Neural progenitor cell (in vitro differentiated cells): ENCODE results near the gene VPS26C. TPM values are rescaled to one million over a fixed set of nuclear protein-coding genes. Genes with fewer than 3 reads are reported as not detected.

Experiments used
- DNase-seq: peaks from one replicate; pipeline ENCODE4 v3.0.0-alpha.2; 2016; ENCODE audit warnings: low spot score
- H2AFZ ChIP-seq: fragments of 200-600 bp; sonication (generic); replicated peaks from 2 replicates; pipeline ENCODE4 v1.6.1; 2016; ENCODE audit warnings: antibody characterized with exemption
- H3F3A ChIP-seq: fragments of 200-600 bp; sonication (generic); 2 replicates; pipeline ENCODE4 v1.6.1; 2016; ENCODE audit warnings: antibody characterized with exemption, low read depth
- H3K27ac ChIP-seq: fragments of 200-600 bp; sonication (generic); 2 replicates; pipeline ENCODE4 v1.5.1; 2016; ENCODE audit warnings: mild to moderate bottlenecking
- H3K27me3 ChIP-seq: fragments of 200-600 bp; sonication (generic); 2 replicates; pipeline ENCODE4 v1.6.1; 2016; ENCODE audit warnings: mild to moderate bottlenecking, moderate library complexity
- H3K36me3 ChIP-seq: fragments of 200-600 bp; sonication (generic); 2 replicates; pipeline ENCODE4 v1.5.1; 2016
- H3K4me1 ChIP-seq: fragments of 200-600 bp; sonication (generic); 2 replicates; pipeline ENCODE4 v1.6.1; 2016; ENCODE audit warnings: mixed run types
- H3K4me2 ChIP-seq: fragments of 200-600 bp; sonication (generic); 2 replicates; pipeline ENCODE4 v1.6.1; 2016
- H3K4me3 ChIP-seq: fragments of 200-600 bp; sonication (generic); 2 replicates; pipeline ENCODE4 v1.5.1; 2016
- H3K79me2 ChIP-seq: fragments of 200-600 bp; sonication (generic); 2 replicates; pipeline ENCODE4 v1.6.1; 2016; ENCODE audit warnings: low read depth
- H3K9ac ChIP-seq: fragments of 200-600 bp; sonication (generic); 2 replicates; pipeline ENCODE4 v1.6.1; 2016
- H3K9me3 ChIP-seq: fragments of 200-600 bp; sonication (generic); 2 replicates; pipeline ENCODE4 v1.5.1; 2016; ENCODE audit warnings: low read depth
- H4K20me1 ChIP-seq: fragments of 200-600 bp; sonication (generic); 2 replicates; pipeline ENCODE4 v1.6.1; 2016; ENCODE audit warnings: low read depth
- H3K27ac Mint-ChIP-seq: 3 replicates; pipeline ENCODE4 v1.8.0; 2021; ENCODE audit warnings: mixed read lengths
- H3K27me3 Mint-ChIP-seq: 2 replicates; pipeline ENCODE4 v1.8.0; 2022; ENCODE audit warnings: low read depth, mild to moderate bottlenecking, inconsistent platforms, moderate library complexity, mixed read lengths; ENCODE audit not compliant: insufficient read depth
- H3K36me3 Mint-ChIP-seq: 3 replicates; pipeline ENCODE4 v1.8.0; 2021; ENCODE audit warnings: mixed read lengths
- H3K4me1 Mint-ChIP-seq: 3 replicates; pipeline ENCODE4 v1.8.0; 2021; ENCODE audit warnings: mixed read lengths
- H3K4me3 Mint-ChIP-seq: 3 replicates; pipeline ENCODE4 v1.8.0; 2021; ENCODE audit warnings: mild to moderate bottlenecking, moderate library complexity, mixed read lengths
- H3K9me3 Mint-ChIP-seq: 3 replicates; pipeline ENCODE4 v1.8.0; 2020; ENCODE audit warnings: mixed read lengths
- EZH2 ChIP-seq: fragments of 200-600 bp; sonication (generic); IDR thresholded peaks from 2 replicates; pipeline ENCODE4 v1.6.1; 2017; ENCODE audit warnings: antibody characterized with exemption, mild to moderate bottlenecking, moderate library complexity
- EZH2phosphoT487 ChIP-seq: fragments of 200-600 bp; sonication (generic); IDR thresholded peaks from 2 replicates; pipeline ENCODE4 v1.6.1; 2017; ENCODE audit warnings: antibody characterized with exemption
- total RNA-seq: library from RNA; depleted of rRNA; stranded (reverse); fragments of >200 nt; gene quantifications from 2 replicates; pipeline ENCODE4 v1.2.3, GENCODE V29; 2015; ENCODE audit warnings: low replicate concordance
- TF ChIP-seq, protein P1 (sequence below): fragments of 200-600 bp; sonication (generic); IDR thresholded peaks from 2 replicates; pipeline ENCODE4 v1.5.1; 2017; ENCODE audit warnings: antibody characterized with exemption, mild to moderate bottlenecking

The VPS26C gene
- total RNA-seq, 1 donor from 2014 or later: 80.5 TPM

DNA sequence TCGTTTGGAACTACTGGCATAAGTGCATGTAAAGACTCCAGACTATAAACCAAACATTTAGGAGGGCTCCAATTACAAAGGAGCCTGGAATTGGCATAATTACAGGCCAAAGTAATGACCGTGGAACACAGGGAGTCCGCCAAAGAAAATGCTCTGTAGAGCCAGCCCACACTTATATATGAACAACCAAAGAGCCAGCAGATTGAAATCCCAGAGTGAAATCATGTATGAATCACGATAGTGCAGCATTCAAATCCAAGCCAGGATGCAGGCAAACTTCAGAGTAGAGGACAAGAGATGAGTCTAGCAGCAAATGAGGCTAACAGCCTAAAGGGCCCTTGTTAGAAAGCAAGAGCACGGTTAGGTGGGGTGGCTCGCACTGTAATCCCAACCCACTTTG is 13.1 kb downstream of the VPS26C start:
- no peak overlapping the region for H3K27ac Mint-ChIP-seq
- H3K9me3 Mint-ChIP-seq: no peaks in the 10 kb centered on the region
- H3K4me3 ChIP-seq: no peak overlapping the region
- H3K27ac ChIP-seq: no peak overlapping the region
- H2AFZ ChIP-seq: no peak overlapping the region
- H3K4me1 Mint-ChIP-seq: peaks cover 25% of the 10 kb centered on the region
- H3K36me3 Mint-ChIP-seq: peaks cover 3% of the 10 kb centered on the region
- H3K79me2 ChIP-seq: peaks cover 89% of the 10 kb centered on the region
- H3K4me3 Mint-ChIP-seq: no peak overlapping the region
- TF ChIP-seq EZH2phosphoT487: no peak
- DNase-seq: no peak
- H3K27me3 ChIP-seq: no peaks in the 10 kb centered on the region
- no peak overlapping the region for H3K4me2 ChIP-seq
- H3K36me3 ChIP-seq: no peaks in the 10 kb centered on the region
- H3F3A ChIP-seq: peaks cover 27% of the 10 kb centered on the region
- no peak overlapping the region for H3K9ac ChIP-seq
- H4K20me1 ChIP-seq: no peaks in the 10 kb centered on the region
- peaks cover 9% of the 10 kb centered on the region for H3K27me3 Mint-ChIP-seq
- H3K4me1 ChIP-seq: peaks cover 16% of the 10 kb centered on the region
- H3K9me3 ChIP-seq: no peaks in the 10 kb centered on the region

GRCh38 chr21:37251294-37251634 is 15.9 kb downstream of the VPS26C start:
- H3K9me3 Mint-ChIP-seq: no peaks in the 10 kb centered on the region
- peaks cover 8% of the 10 kb centered on the region for H3K4me1 Mint-ChIP-seq
- no peaks in the 10 kb centered on the region for H3F3A ChIP-seq
- no peaks in the 10 kb centered on the region for H3K36me3 ChIP-seq
- peaks cover 3% of the 10 kb centered on the region for H3K36me3 Mint-ChIP-seq
- no peaks in the 10 kb centered on the region for H4K20me1 ChIP-seq
- H3K9me3 ChIP-seq: no peaks in the 10 kb centered on the region
- no peak for DNase-seq
- H3K9ac ChIP-seq: no peak overlapping the region
- H3K4me1 ChIP-seq: peaks cover 6% of the 10 kb centered on the region
- peaks cover 2% of the 10 kb centered on the region for H3K27me3 Mint-ChIP-seq
- TF ChIP-seq, protein P1, sequence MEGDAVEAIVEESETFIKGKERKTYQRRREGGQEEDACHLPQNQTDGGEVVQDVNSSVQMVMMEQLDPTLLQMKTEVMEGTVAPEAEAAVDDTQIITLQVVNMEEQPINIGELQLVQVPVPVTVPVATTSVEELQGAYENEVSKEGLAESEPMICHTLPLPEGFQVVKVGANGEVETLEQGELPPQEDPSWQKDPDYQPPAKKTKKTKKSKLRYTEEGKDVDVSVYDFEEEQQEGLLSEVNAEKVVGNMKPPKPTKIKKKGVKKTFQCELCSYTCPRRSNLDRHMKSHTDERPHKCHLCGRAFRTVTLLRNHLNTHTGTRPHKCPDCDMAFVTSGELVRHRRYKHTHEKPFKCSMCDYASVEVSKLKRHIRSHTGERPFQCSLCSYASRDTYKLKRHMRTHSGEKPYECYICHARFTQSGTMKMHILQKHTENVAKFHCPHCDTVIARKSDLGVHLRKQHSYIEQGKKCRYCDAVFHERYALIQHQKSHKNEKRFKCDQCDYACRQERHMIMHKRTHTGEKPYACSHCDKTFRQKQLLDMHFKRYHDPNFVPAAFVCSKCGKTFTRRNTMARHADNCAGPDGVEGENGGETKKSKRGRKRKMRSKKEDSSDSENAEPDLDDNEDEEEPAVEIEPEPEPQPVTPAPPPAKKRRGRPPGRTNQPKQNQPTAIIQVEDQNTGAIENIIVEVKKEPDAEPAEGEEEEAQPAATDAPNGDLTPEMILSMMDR: no peak
- TF ChIP-seq EZH2: no peak
- TF ChIP-seq EZH2phosphoT487: no peak
- no peak overlapping the region for H3K4me3 Mint-ChIP-seq
- no peak overlapping the region for H2AFZ ChIP-seq
- H3K27ac Mint-ChIP-seq: no peak overlapping the region
- H3K79me2 ChIP-seq: peaks cover 100% of the 10 kb centered on the region
- no peak overlapping the region for H3K4me3 ChIP-seq
- no peak overlapping the region for H3K4me2 ChIP-seq
- H3K27me3 ChIP-seq: no peaks in the 10 kb centered on the region
- H3K27ac ChIP-seq: no peak overlapping the region

DNA sequence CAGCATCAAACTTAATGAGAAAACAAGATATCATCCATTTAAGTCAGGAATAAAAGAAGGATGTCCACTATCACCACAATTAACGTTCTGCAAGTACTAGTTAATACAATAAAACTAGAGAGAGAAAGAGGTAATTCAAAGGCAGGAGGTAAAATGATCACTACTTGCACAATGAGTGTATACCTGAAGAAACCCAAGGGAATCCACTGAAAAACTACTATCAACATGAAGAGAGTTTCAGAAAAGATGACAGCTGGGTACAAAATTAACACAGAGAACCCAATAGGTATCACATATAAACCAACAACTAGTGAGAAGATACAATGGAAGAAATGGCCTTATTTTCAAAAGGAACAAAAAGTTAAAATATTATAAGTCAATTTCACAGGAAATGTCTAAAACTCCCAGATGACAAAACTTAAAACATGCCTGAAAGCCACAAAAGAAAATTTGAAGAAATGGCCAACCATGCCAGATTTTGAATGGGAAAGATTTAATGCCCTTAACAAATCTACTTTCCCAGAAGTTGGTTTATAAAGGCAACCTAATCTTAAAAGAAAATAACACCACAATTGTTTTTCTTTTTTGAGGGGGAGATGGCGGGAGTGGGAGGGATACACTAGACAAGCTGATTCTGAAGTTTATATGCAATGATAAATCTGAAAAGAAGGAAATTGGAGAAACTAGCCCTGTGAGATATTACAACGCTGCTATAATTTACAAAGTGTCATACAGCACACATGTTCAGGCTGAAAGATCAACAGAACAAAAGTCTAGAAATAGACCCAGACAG is 17.8 kb downstream of the VPS26C start:
- H3K9ac ChIP-seq: no peak overlapping the region
- H3K27me3 Mint-ChIP-seq: no peaks in the 10 kb centered on the region
- H3K36me3 ChIP-seq: no peaks in the 10 kb centered on the region
- H3K36me3 Mint-ChIP-seq: peaks cover 3% of the 10 kb centered on the region
- H3K4me3 ChIP-seq: no peak overlapping the region
- H3K9me3 ChIP-seq: no peaks in the 10 kb centered on the region
- H3K4me1 ChIP-seq: peaks cover 13% of the 10 kb centered on the region
- H3K4me2 ChIP-seq: no peak overlapping the region
- no peak overlapping the region for H3K27ac Mint-ChIP-seq
- TF ChIP-seq EZH2phosphoT487 (no peak), EZH2 (no peak)
- TF ChIP-seq, protein P1: no peak
- no peak overlapping the region for H3K27ac ChIP-seq
- peaks cover 19% of the 10 kb centered on the region for H3K4me1 Mint-ChIP-seq
- H3K4me3 Mint-ChIP-seq: no peak overlapping the region
- peaks cover 97% of the 10 kb centered on the region for H3K79me2 ChIP-seq
- H3K27me3 ChIP-seq: no peaks in the 10 kb centered on the region
- no peaks in the 10 kb centered on the region for H3K9me3 Mint-ChIP-seq
- no peak for DNase-seq
- H3F3A ChIP-seq: peaks cover 7% of the 10 kb centered on the region
- peaks cover 14% of the 10 kb centered on the region for H4K20me1 ChIP-seq
- H2AFZ ChIP-seq: no peak overlapping the region

DNA sequence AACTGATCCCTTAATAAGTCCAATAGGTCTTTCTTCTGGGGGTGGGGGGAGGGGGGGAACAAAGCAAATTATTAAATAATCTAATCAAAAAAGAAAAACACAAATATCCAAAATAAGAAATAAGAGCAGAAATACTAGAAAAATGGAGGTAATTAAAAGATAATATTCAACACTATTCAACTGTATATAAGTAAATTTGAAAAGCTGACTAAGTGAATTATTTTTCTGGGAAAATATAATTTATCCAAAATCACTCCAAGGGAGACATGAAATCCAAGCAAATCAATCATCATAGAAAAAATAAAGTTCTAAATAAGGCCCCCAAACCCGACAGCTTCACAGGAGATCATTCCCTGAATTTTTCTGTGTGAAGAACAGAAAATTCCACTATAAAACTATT is 18.8 kb downstream of the VPS26C start:
- no peaks in the 10 kb centered on the region for H3K9me3 ChIP-seq
- H3K4me2 ChIP-seq: no peak overlapping the region
- no peak overlapping the region for H3K27ac ChIP-seq
- peaks cover 13% of the 10 kb centered on the region for H3K4me1 ChIP-seq
- H3K36me3 Mint-ChIP-seq: no peaks in the 10 kb centered on the region
- H3K27me3 ChIP-seq: no peaks in the 10 kb centered on the region
- DNase-seq: no peak
- no peak overlapping the region for H3K4me3 ChIP-seq
- H3K27ac Mint-ChIP-seq: no peak overlapping the region
- no peaks in the 10 kb centered on the region for H3K27me3 Mint-ChIP-seq
- peaks cover 7% of the 10 kb centered on the region for H3F3A ChIP-seq
- no peak overlapping the region for H3K4me3 Mint-ChIP-seq
- no peaks in the 10 kb centered on the region for H3K36me3 ChIP-seq
- H4K20me1 ChIP-seq: peaks cover 14% of the 10 kb centered on the region
- TF ChIP-seq, protein P1: no peak
- TF ChIP-seq EZH2 (no peak), EZH2phosphoT487 (no peak)
- H3K79me2 ChIP-seq: peaks cover 97% of the 10 kb centered on the region
- H2AFZ ChIP-seq: no peak overlapping the region
- no peak overlapping the region for H3K9ac ChIP-seq
- H3K9me3 Mint-ChIP-seq: no peaks in the 10 kb centered on the region
- peaks cover 17% of the 10 kb centered on the region for H3K4me1 Mint-ChIP-seq
